A673 (cell line): ENCODE results near the gene PDGFA. TPM values are rescaled to one million over a fixed set of nuclear protein-coding genes. Genes with fewer than 3 reads are reported as not detected.

Experiments used
- Bru-seq: library from RNA; stranded (reverse); fragments of 400-500 nt; gene quantifications from one replicate; lab custom pipeline; 2021; lab: Mats Ljungman, UMichigan
- BruChase-seq, 2 experiments: library from RNA; stranded (reverse); fragments of 400-500 nt; gene quantifications; one replicate each; lab custom pipeline; 2021; lab: Mats Ljungman, UMichigan
- BruUV-seq: library from RNA; stranded (reverse); fragments of 400-500 nt; replicated peaks from 2 replicates; lab custom pipeline; 2021; lab: Mats Ljungman, UMichigan
- CTCF ChIA-PET: fragments of 300-600 bp; sonication (Branson Sonifier 250); formaldehyde crosslinking; loops from one replicate; lab custom pipeline; 2022; ENCODE audit warnings: antibody characterized with exemption; lab: Charles Lee
- POLR2A ChIA-PET: fragments of 300-600 bp; sonication (Branson Sonifier 250); formaldehyde crosslinking; loops from one replicate; lab custom pipeline; 2022; ENCODE audit warnings: antibody characterized with exemption; ENCODE audit not compliant: low non-redundant PET; lab: Charles Lee
- DNase-seq: peaks from one replicate; pipeline ENCODE4 v3.0.0-alpha.2; 2015; ENCODE audit warnings: low spot score
- H3K27ac ChIP-seq: fragments of 200-600 bp; sonication (generic); 2 replicates; pipeline ENCODE4 v1.5.1; 2016; ENCODE audit warnings: mixed run types, low read depth, mild to moderate bottlenecking, mixed read lengths, antibody characterized with exemption, low read length; ENCODE audit not compliant: poor library complexity, severe bottlenecking
- H3K27me3 ChIP-seq: fragments of 200-600 bp; sonication (generic); replicated peaks from 2 replicates; pipeline ENCODE4 v1.6.1; 2017; ENCODE audit warnings: mixed run types, low read depth, mild to moderate bottlenecking, mixed read lengths, antibody characterized with exemption, low read length; ENCODE audit not compliant: insufficient read depth, poor library complexity
- H3K36me3 ChIP-seq: fragments of 200-600 bp; sonication (generic); 2 replicates; pipeline ENCODE4 v1.6.1; 2016; ENCODE audit warnings: mixed run types, mild to moderate bottlenecking, mixed read lengths, antibody characterized with exemption, low read length; ENCODE audit not compliant: insufficient read depth, poor library complexity, severe bottlenecking
- H3K4me1 ChIP-seq: fragments of 200-600 bp; sonication (generic); 2 replicates; pipeline ENCODE4 v1.6.1; 2017; ENCODE audit warnings: mixed run types, mild to moderate bottlenecking, mixed read lengths, antibody characterized with exemption, low read length; ENCODE audit not compliant: insufficient read depth, poor library complexity, severe bottlenecking
- H3K4me3 ChIP-seq: fragments of 200-600 bp; sonication (generic); 2 replicates; pipeline ENCODE4 v1.5.1; 2016; ENCODE audit warnings: low read depth, mixed run types, mild to moderate bottlenecking, mixed read lengths, low read length; ENCODE audit not compliant: poor library complexity, severe bottlenecking
- H3K9me3 ChIP-seq: fragments of 200-600 bp; sonication (generic); 2 replicates; pipeline ENCODE4 v1.6.1; 2016; ENCODE audit warnings: mixed run types, low read depth, mild to moderate bottlenecking, mixed read lengths, antibody characterized with exemption, low read length; ENCODE audit not compliant: poor library complexity, severe bottlenecking
- CTCF ChIP-seq: fragments of 300-800, 200-600 bp; sonication (generic); conservative IDR thresholded peaks from 2 replicates; pipeline ENCODE4 v1.5.1; 2017; ENCODE audit warnings: low read depth, mild to moderate bottlenecking, antibody characterized with exemption, low read length, moderate library complexity, mixed read lengths
- EZH2 ChIP-seq: fragments of 200-600 bp; sonication (generic); IDR thresholded peaks from 2 replicates; pipeline ENCODE4 v1.6.1; 2017; ENCODE audit warnings: borderline replicate concordance, low read depth, mild to moderate bottlenecking, mixed read lengths, antibody characterized with exemption, low read length; ENCODE audit not compliant: poor library complexity, severe bottlenecking
- intact Hi-C: fragments of 100-400 bp; cut with micrococcal nuclease; formaldehyde crosslinking; loops from one replicate; pipeline ENCODE4 v1.10.0; 2022; ENCODE audit not compliant: unreplicated experiment
- long read RNA-seq: library from polyadenylated mRNA; stranded (forward); transcript quantifications from one replicate; pipeline ENCODE4 v2.0.0, GENCODE V29; 2022
- total RNA-seq: library from RNA; stranded (reverse); gene quantifications from 2 replicates; pipeline ENCODE4 v1.2.3, GENCODE V29; 2021

The PDGFA gene
- total RNA-seq (2.1 and 4.3 TPM in 2 replicates), Bru-seq, nascent RNA (percentile 21 among the genes with signal in this experiment), BruChase-seq, experiment 1, labeled RNA remaining after a 2-hour chase (percentile 33 among the genes with signal in this experiment), BruChase-seq, experiment 2, labeled RNA remaining after a 6-hour chase (percentile 31 among the genes with signal in this experiment)
- long read RNA-seq: 0 reads

- no peaks in the 10 kb centered on the region for H3K9me3 ChIP-seq
- intact Hi-C loops: loop anchor here (10.0 kb wide), 1 partner anchor 185 kb away; no protein-coding TSS in a partner anchor
- H3K4me3 ChIP-seq: peak within 1 kb of the TSS; percentile 56
- no peak within 1 kb of the TSS for H3K27ac ChIP-seq
- DNase-seq: peak; percentile 56
- POLR2A ChIA-PET: no interaction called here
- TF ChIP-seq CTCF (no peak), EZH2 (no peak)
- H3K4me1 ChIP-seq: peaks cover 20% of the 10 kb centered on the region
- no TSS peak for BruUV-seq
- CTCF ChIA-PET: no interaction called here
- H3K36me3 ChIP-seq: no peaks in the 10 kb centered on the region
- H3K27me3 ChIP-seq: peaks cover 70% of the 10 kb centered on the region
These were observed at the start of gene PDGFA for GRCh38 chr7:519484-520390. TSS of gene PDGFA (minus strand) at chr7:519846. CDS start at chr7:519001, 845 bp downstream.

DNA sequence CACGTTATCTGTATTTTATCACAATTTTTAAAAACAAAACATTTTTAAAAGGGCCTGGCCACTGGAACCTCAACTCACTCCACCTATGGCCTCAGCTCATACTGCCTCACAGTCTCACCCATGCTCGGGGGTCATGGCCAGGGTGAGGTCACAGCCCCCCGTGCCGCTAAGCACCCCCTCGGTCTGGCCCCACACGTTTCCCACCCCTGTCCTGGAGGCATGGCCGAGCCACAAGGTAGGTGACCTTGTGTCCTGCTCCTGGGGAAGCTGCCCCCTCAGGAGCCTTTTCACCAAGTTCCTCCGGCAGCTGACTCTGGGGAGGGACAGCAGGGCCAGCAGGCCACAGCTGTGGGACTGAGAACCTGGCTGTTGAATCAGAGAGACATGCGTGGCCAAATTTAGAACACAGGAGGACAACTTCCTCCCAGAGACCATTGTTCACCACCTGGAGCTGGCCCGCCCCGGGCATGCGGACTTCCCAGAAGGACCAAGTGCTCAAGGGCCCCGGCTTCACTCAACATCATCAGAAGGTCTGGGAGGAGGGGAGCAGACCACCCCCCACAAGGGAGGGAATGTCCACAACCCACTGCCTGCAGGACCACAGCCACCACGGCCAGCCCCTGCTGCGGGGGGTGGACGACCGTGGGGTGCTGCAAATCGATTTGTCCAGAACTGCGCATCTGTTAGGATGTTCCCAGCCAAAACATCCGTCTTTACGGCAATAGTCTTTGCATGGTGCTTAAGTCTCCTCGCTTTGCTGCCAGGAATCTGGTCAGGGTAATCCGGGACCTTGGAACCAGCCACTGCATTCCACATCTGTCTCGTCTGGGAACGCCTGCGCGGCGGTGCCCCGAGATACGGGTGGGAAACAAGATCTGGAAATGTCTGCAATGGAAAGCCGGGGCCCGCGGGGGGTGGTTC lies 48.6 kb upstream of the PDGFA start:
- TF ChIP-seq EZH2 (no peak), CTCF (no peak)
- Histone ChIP-seq H3K4me3 (no peak overlapping the region), H3K36me3 (no peaks in the 10 kb centered on the region), H3K27me3 (no peaks in the 10 kb centered on the region), H3K4me1 (no peaks in the 10 kb centered on the region), H3K27ac (no peak overlapping the region), H3K9me3 (no peaks in the 10 kb centered on the region)
- BruUV-seq: no TSS peak
- DNase-seq: no peak
- CTCF ChIA-PET: no interaction called here
- POLR2A ChIA-PET: no interaction called here
- intact Hi-C loops: no loop called here

DNA sequence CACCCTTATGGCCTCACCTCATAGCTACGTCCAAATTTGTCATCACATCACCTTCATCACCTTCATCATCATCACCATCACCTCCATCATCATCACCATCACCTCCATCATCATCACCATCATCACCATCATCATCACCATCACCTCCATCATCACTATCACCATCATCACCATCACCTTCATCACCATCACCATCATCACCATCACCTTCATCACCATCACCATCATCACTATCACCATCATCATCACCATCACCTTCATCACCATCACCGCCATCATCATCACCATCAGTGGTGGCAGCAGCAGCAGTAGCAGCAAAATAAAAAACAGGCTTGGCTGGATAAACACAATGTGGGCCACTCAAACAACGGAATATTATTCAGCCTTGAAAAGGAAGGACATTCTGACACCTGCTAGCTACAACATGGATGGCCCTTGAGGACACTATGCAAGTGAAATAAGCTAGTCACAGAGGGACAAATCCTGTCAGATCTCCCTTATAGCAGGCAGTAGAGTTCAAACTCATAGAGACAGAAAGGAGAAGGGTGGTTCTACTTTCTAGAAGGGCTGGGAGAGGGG lies 47.7 kb upstream of the PDGFA start:
- CTCF ChIA-PET: no interaction called here
- no peak for DNase-seq
- no peak overlapping the region for H3K27ac ChIP-seq
- POLR2A ChIA-PET: no interaction called here
- intact Hi-C loops: no loop called here
- no peaks in the 10 kb centered on the region for H3K27me3 ChIP-seq
- H3K36me3 ChIP-seq: no peaks in the 10 kb centered on the region
- H3K9me3 ChIP-seq: no peaks in the 10 kb centered on the region
- no peak for TF ChIP-seq EZH2
- no peak for TF ChIP-seq CTCF
- no peak overlapping the region for H3K4me3 ChIP-seq
- H3K4me1 ChIP-seq: no peaks in the 10 kb centered on the region
- BruUV-seq: no TSS peak
